ENCODE measurements around the gene UGT2A3.

DNA sequence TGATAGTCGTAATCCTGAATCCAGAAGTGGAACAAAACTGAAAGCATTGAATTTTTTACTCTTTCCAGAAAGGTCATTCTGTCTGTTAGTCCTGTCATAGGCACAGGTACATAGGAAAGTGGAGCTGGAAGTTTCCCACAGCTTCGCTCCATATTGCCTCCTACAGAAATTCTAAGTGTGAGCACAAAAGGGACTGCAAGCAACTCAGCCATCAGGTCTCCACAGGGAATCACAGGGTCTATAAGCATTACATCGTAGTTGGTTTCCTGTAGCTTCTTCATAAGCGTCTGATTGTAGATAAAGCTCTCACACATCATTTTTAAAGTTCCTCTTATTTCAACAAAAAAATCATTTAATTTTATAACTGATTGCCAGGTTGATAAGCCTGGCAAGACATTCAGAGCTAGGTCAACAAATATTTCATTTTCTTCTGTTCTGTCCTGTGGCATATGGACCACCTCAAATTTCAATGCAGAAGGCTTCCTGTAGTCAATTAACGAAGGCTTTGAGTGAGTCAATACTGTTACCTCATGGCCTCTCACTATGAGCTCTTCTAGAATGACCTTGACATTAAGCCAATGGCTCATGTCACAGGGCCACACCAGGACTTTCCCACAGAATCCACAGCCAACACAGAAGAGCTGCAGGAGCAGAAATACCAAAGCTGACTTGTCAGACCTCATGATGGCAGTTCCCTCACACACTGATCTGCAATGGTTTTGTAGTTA is at the start of gene UGT2A3:
- TF ChIP-seq SP1 (IDR thresholded peaks at IDR 0.05) (no peak), TARDBP (IDR thresholded peaks at IDR 0.05) (no peak), L3MBTL2 (conservative IDR thresholded peaks at IDR 0.05) (no peak), ARNT (IDR thresholded peaks at IDR 0.05) (no peak), SUZ12 (IDR thresholded peaks at IDR 0.05) (no peak), FOXA1 (IDR thresholded peaks at IDR 0.05) (no peak), ZNF384 (IDR thresholded peaks at IDR 0.05) (no peak), ELF4 (IDR thresholded peaks at IDR 0.05) (no peak), NFRKB (IDR thresholded peaks at IDR 0.05) (no peak), FOXK2 (IDR thresholded peaks at IDR 0.05) (no peak)
- TF ChIP-seq, protein P1, sequence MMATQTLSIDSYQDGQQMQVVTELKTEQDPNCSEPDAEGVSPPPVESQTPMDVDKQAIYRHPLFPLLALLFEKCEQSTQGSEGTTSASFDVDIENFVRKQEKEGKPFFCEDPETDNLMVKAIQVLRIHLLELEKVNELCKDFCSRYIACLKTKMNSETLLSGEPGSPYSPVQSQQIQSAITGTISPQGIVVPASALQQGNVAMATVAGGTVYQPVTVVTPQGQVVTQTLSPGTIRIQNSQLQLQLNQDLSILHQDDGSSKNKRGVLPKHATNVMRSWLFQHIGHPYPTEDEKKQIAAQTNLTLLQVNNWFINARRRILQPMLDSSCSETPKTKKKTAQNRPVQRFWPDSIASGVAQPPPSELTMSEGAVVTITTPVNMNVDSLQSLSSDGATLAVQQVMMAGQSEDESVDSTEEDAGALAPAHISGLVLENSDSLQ (IDR thresholded peaks at IDR 0.05), result no peak
